GM23338 (cell line): Measurements from ENCODE around the gene SH3RF3. TPM values are rescaled to one million over a fixed set of nuclear protein-coding genes. Genes with fewer than 3 reads are reported as not detected.

Source experiments
- ATAC-seq: fragments of 200-7000 bp; cut with Tn5 transposase; 3 replicates; pipeline ENCODE4 v1.9.1; 2020
- DNase-seq: peaks from one replicate; pipeline ENCODE4 v3.0.0-alpha.2; 2015; ENCODE audit warnings: low spot score
- H2AFZ ChIP-seq: fragments of 200-600 bp; sonication (generic); 2 replicates; pipeline ENCODE4 v1.8.0; 2016; ENCODE audit warnings: antibody characterized with exemption, mild to moderate bottlenecking, moderate library complexity
- H3F3A ChIP-seq: fragments of 200-600 bp; sonication (generic); replicated peaks from 2 replicates; pipeline ENCODE4 v1.8.0; 2017; ENCODE audit warnings: antibody characterized with exemption, mixed run types, low read depth
- H3K27ac ChIP-seq: fragments of 200-600 bp; sonication (generic); 2 replicates; pipeline ENCODE4 v1.6.1; 2016; ENCODE audit warnings: low read depth
- H3K27me3 ChIP-seq: fragments of 200-600 bp; sonication (generic); 2 replicates; pipeline ENCODE4 v1.8.0; 2016; ENCODE audit warnings: mild to moderate bottlenecking, mixed run types, moderate library complexity; ENCODE audit not compliant: insufficient read depth
- H3K36me3 ChIP-seq: fragments of 200-600 bp; sonication (generic); 2 replicates; pipeline ENCODE4 v1.8.0; 2016; ENCODE audit warnings: mild to moderate bottlenecking; ENCODE audit not compliant: insufficient read depth
- H3K4me1 ChIP-seq: fragments of 200-600 bp; sonication (generic); 2 replicates; pipeline ENCODE4 v1.8.0; 2016; ENCODE audit warnings: mild to moderate bottlenecking, moderate library complexity; ENCODE audit not compliant: insufficient read depth
- H3K4me2 ChIP-seq: fragments of 200-600 bp; sonication (generic); 2 replicates; pipeline ENCODE4 v1.7.1; 2017; ENCODE audit warnings: mixed run types
- H3K4me3 ChIP-seq: fragments of 200-600 bp; sonication (generic); 2 replicates; pipeline ENCODE4 v1.6.1; 2016; ENCODE audit warnings: mixed run types
- H3K79me2 ChIP-seq: fragments of 200-600 bp; sonication (generic); replicated peaks from 2 replicates; pipeline ENCODE4 v1.8.0; 2017; ENCODE audit warnings: mild to moderate bottlenecking; ENCODE audit not compliant: insufficient read depth
- H3K9me2 ChIP-seq: fragments of 200-600 bp; sonication (generic); 2 replicates; pipeline ENCODE4 v1.8.0; 2017; ENCODE audit not compliant: insufficient read depth
- H4K20me1 ChIP-seq: fragments of 200-600 bp; sonication (generic); replicated peaks from 2 replicates; pipeline ENCODE4 v1.8.0; 2017; ENCODE audit warnings: mild to moderate bottlenecking; ENCODE audit not compliant: insufficient read depth
- H3K27ac Mint-ChIP-seq: 2 replicates; pipeline ENCODE4 v1.8.0; 2020; ENCODE audit warnings: inconsistent platforms, mild to moderate bottlenecking, moderate library complexity, mixed read lengths
- H3K27me3 Mint-ChIP-seq: 3 replicates; pipeline ENCODE4 v1.8.0; 2022; ENCODE audit warnings: low read depth, mild to moderate bottlenecking, moderate library complexity, mixed read lengths, inconsistent platforms; ENCODE audit not compliant: insufficient read depth, poor library complexity
- H3K36me3 Mint-ChIP-seq: 3 replicates; pipeline ENCODE4 v1.8.0; 2021; ENCODE audit warnings: low read depth, mild to moderate bottlenecking, inconsistent platforms, moderate library complexity, mixed read lengths
- H3K4me1 Mint-ChIP-seq: 3 replicates; pipeline ENCODE4 v1.8.0; 2020; ENCODE audit warnings: mild to moderate bottlenecking, inconsistent platforms, mixed read lengths
- H3K4me3 Mint-ChIP-seq: 3 replicates; pipeline ENCODE4 v1.8.0; 2021; ENCODE audit warnings: moderate library complexity, mild to moderate bottlenecking, inconsistent platforms, mixed read lengths
- H3K9me3 Mint-ChIP-seq: 3 replicates; pipeline ENCODE4 v1.8.0; 2020; ENCODE audit warnings: moderate library complexity, mild to moderate bottlenecking, inconsistent platforms, mixed read lengths
- CREB1 ChIP-seq: fragments of 250-450 bp; sonication (Bioruptor Pico); IDR thresholded peaks from 2 replicates; pipeline ENCODE4 v1.5.0; 2020; ENCODE audit warnings: low read depth, mild to moderate bottlenecking, moderate library complexity
- EZH2 ChIP-seq: fragments of 200-600 bp; sonication (generic); IDR thresholded peaks from one replicate; pipeline ENCODE4 v1.8.0; 2017; ENCODE audit warnings: antibody characterized with exemption, mild to moderate bottlenecking, low read depth; ENCODE audit not compliant: unreplicated experiment
- EZH2phosphoT487 ChIP-seq: fragments of 200-600 bp; sonication (generic); IDR thresholded peaks from one replicate; pipeline ENCODE4 v1.8.1; 2018; ENCODE audit warnings: antibody characterized with exemption; ENCODE audit not compliant: unreplicated experiment
- JUNB ChIP-seq: IDR thresholded peaks from one replicate; pipeline ENCODE4 v1.6.1; 2016; ENCODE audit warnings: antibody characterized with exemption; ENCODE audit not compliant: unreplicated experiment
- NANOG ChIP-seq: IDR thresholded peaks from 2 replicates; pipeline ENCODE4 v1.6.1; 2016; ENCODE audit warnings: antibody characterized with exemption, borderline replicate concordance
- POLR2AphosphoS5 ChIP-seq: IDR thresholded peaks from 2 replicates; pipeline ENCODE4 v1.6.1; 2016; ENCODE audit warnings: antibody characterized with exemption, low read depth
- STAT1 ChIP-seq: IDR thresholded peaks from one replicate; pipeline ENCODE4 v1.6.1; 2016; ENCODE audit warnings: antibody characterized with exemption; ENCODE audit not compliant: unreplicated experiment
- ZNF114 ChIP-seq: fragments of 250-450 bp; sonication (Bioruptor Pico); IDR thresholded peaks from 2 replicates; pipeline ENCODE4 v1.5.0; 2020; ENCODE audit warnings: mild to moderate bottlenecking, moderate library complexity
- ZNF331 ChIP-seq: fragments of 250-450 bp; sonication (Bioruptor Pico); IDR thresholded peaks from 2 replicates; pipeline ENCODE4 v1.5.0; 2020; ENCODE audit warnings: low read depth, mild to moderate bottlenecking, moderate library complexity
- polyA plus RNA-seq: library from polyadenylated mRNA; unstranded; fragments of >200 nt; fragmentation: Nextera tagmentation; extraction: Ambion mirVana; gene quantifications from 2 replicates; pipeline ENCODE4 v1.2.1, GENCODE V29; 2016
- total RNA-seq: library from RNA; depleted of rRNA; stranded (reverse); fragments of >200 nt; shearing (Covaris generic); gene quantifications from 2 replicates; pipeline ENCODE4 v1.2.3, GENCODE V29; 2014
- TF ChIP-seq, protein P1 (sequence below): IDR thresholded peaks from 2 replicates; pipeline ENCODE4 v1.6.1; 2016; ENCODE audit warnings: antibody characterized with exemption
- TF ChIP-seq, protein P2 (sequence below): IDR thresholded peaks from one replicate; pipeline ENCODE4 v1.6.1; 2018; ENCODE audit warnings: antibody characterized with exemption; ENCODE audit not compliant: unreplicated experiment
- TF ChIP-seq, protein P3 (sequence below), 2 experiments: fragments of 200-600 bp in 1 of 2; sonication (generic) in 1 of 2; conservative IDR thresholded peaks; 2 replicates each; pipeline versions ENCODE4 v1.5.1 to v1.6.1; 2016 to 2017; ENCODE audit warnings: antibody characterized with exemption in 2 of 2, low read depth in 2 of 2, mild to moderate bottlenecking in 2 of 2, moderate library complexity in 1 of 2
- TF ChIP-seq, protein P4 (sequence below): fragments of 250-450 bp; sonication (Bioruptor Pico); IDR thresholded peaks from 2 replicates; pipeline ENCODE4 v1.5.0; 2020; ENCODE audit warnings: mild to moderate bottlenecking, moderate library complexity

SH3RF3 gene
- total and polyA plus RNA-seq, 2 experiments from 2014 or later: 0.11 to 0.63 TPM

DNA sequence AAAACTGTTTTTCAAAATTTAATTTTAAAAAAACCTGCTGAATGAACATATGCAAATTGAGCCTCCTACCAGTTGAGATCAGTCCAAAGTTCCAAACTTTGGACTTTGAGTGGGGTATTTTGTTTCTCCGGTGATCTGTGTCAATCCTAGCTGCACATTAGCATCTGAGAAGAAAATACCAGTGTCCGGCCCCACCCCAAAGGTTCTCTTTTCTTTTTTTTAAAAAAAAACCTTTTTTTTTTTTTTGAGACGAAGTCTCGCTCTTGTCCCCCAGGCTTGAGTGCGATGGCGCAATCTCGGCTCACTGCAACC, 393.0 kb downstream of the SH3RF3 start:
- no peak overlapping the region for H3K27ac Mint-ChIP-seq
- peaks cover 2% of the 10 kb centered on the region; the same call in 1 of the 3 replicates for H3K4me1 Mint-ChIP-seq
- Histone ChIP-seq H3K4me2 (no peak overlapping the region), H2AFZ (no peak overlapping the region), H3K27me3 (no peaks in the 10 kb centered on the region), H4K20me1 (no peaks in the 10 kb centered on the region), H3K79me2 (no peaks in the 10 kb centered on the region), H3K4me3 (no peak overlapping the region), H3K9me2 (no peaks in the 10 kb centered on the region), H3K36me3 (no peaks in the 10 kb centered on the region), H3F3A (no peaks in the 10 kb centered on the region), H3K4me1 (no peaks in the 10 kb centered on the region), H3K27ac (no peak overlapping the region)
- DNase-seq (no peak), ATAC-seq (no peak)
- H3K36me3 Mint-ChIP-seq: no peaks in the 10 kb centered on the region
- H3K4me3 Mint-ChIP-seq: no peak overlapping the region
- TF ChIP-seq, protein P1, sequence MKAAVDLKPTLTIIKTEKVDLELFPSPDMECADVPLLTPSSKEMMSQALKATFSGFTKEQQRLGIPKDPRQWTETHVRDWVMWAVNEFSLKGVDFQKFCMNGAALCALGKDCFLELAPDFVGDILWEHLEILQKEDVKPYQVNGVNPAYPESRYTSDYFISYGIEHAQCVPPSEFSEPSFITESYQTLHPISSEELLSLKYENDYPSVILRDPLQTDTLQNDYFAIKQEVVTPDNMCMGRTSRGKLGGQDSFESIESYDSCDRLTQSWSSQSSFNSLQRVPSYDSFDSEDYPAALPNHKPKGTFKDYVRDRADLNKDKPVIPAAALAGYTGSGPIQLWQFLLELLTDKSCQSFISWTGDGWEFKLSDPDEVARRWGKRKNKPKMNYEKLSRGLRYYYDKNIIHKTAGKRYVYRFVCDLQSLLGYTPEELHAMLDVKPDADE: no peak
- TF ChIP-seq ZNF114 (CRISPR knock-in tag) (no peak), CREB1 (CRISPR knock-in tag) (no peak), EZH2 (no peak), JUNB (no peak), POLR2AphosphoS5 (no peak), EZH2phosphoT487 (no peak), NANOG (no peak), ZNF331 (no peak), STAT1 (no peak)
- TF ChIP-seq, protein P2, sequence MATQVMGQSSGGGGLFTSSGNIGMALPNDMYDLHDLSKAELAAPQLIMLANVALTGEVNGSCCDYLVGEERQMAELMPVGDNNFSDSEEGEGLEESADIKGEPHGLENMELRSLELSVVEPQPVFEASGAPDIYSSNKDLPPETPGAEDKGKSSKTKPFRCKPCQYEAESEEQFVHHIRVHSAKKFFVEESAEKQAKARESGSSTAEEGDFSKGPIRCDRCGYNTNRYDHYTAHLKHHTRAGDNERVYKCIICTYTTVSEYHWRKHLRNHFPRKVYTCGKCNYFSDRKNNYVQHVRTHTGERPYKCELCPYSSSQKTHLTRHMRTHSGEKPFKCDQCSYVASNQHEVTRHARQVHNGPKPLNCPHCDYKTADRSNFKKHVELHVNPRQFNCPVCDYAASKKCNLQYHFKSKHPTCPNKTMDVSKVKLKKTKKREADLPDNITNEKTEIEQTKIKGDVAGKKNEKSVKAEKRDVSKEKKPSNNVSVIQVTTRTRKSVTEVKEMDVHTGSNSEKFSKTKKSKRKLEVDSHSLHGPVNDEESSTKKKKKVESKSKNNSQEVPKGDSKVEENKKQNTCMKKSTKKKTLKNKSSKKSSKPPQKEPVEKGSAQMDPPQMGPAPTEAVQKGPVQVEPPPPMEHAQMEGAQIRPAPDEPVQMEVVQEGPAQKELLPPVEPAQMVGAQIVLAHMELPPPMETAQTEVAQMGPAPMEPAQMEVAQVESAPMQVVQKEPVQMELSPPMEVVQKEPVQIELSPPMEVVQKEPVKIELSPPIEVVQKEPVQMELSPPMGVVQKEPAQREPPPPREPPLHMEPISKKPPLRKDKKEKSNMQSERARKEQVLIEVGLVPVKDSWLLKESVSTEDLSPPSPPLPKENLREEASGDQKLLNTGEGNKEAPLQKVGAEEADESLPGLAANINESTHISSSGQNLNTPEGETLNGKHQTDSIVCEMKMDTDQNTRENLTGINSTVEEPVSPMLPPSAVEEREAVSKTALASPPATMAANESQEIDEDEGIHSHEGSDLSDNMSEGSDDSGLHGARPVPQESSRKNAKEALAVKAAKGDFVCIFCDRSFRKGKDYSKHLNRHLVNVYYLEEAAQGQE: no peak
- TF ChIP-seq, protein P3, sequence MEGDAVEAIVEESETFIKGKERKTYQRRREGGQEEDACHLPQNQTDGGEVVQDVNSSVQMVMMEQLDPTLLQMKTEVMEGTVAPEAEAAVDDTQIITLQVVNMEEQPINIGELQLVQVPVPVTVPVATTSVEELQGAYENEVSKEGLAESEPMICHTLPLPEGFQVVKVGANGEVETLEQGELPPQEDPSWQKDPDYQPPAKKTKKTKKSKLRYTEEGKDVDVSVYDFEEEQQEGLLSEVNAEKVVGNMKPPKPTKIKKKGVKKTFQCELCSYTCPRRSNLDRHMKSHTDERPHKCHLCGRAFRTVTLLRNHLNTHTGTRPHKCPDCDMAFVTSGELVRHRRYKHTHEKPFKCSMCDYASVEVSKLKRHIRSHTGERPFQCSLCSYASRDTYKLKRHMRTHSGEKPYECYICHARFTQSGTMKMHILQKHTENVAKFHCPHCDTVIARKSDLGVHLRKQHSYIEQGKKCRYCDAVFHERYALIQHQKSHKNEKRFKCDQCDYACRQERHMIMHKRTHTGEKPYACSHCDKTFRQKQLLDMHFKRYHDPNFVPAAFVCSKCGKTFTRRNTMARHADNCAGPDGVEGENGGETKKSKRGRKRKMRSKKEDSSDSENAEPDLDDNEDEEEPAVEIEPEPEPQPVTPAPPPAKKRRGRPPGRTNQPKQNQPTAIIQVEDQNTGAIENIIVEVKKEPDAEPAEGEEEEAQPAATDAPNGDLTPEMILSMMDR (conservative IDR thresholded peaks at IDR 0.05; ENCODE audit: low read depth in 2 of 2): no peak
- TF ChIP-seq, protein P4, sequence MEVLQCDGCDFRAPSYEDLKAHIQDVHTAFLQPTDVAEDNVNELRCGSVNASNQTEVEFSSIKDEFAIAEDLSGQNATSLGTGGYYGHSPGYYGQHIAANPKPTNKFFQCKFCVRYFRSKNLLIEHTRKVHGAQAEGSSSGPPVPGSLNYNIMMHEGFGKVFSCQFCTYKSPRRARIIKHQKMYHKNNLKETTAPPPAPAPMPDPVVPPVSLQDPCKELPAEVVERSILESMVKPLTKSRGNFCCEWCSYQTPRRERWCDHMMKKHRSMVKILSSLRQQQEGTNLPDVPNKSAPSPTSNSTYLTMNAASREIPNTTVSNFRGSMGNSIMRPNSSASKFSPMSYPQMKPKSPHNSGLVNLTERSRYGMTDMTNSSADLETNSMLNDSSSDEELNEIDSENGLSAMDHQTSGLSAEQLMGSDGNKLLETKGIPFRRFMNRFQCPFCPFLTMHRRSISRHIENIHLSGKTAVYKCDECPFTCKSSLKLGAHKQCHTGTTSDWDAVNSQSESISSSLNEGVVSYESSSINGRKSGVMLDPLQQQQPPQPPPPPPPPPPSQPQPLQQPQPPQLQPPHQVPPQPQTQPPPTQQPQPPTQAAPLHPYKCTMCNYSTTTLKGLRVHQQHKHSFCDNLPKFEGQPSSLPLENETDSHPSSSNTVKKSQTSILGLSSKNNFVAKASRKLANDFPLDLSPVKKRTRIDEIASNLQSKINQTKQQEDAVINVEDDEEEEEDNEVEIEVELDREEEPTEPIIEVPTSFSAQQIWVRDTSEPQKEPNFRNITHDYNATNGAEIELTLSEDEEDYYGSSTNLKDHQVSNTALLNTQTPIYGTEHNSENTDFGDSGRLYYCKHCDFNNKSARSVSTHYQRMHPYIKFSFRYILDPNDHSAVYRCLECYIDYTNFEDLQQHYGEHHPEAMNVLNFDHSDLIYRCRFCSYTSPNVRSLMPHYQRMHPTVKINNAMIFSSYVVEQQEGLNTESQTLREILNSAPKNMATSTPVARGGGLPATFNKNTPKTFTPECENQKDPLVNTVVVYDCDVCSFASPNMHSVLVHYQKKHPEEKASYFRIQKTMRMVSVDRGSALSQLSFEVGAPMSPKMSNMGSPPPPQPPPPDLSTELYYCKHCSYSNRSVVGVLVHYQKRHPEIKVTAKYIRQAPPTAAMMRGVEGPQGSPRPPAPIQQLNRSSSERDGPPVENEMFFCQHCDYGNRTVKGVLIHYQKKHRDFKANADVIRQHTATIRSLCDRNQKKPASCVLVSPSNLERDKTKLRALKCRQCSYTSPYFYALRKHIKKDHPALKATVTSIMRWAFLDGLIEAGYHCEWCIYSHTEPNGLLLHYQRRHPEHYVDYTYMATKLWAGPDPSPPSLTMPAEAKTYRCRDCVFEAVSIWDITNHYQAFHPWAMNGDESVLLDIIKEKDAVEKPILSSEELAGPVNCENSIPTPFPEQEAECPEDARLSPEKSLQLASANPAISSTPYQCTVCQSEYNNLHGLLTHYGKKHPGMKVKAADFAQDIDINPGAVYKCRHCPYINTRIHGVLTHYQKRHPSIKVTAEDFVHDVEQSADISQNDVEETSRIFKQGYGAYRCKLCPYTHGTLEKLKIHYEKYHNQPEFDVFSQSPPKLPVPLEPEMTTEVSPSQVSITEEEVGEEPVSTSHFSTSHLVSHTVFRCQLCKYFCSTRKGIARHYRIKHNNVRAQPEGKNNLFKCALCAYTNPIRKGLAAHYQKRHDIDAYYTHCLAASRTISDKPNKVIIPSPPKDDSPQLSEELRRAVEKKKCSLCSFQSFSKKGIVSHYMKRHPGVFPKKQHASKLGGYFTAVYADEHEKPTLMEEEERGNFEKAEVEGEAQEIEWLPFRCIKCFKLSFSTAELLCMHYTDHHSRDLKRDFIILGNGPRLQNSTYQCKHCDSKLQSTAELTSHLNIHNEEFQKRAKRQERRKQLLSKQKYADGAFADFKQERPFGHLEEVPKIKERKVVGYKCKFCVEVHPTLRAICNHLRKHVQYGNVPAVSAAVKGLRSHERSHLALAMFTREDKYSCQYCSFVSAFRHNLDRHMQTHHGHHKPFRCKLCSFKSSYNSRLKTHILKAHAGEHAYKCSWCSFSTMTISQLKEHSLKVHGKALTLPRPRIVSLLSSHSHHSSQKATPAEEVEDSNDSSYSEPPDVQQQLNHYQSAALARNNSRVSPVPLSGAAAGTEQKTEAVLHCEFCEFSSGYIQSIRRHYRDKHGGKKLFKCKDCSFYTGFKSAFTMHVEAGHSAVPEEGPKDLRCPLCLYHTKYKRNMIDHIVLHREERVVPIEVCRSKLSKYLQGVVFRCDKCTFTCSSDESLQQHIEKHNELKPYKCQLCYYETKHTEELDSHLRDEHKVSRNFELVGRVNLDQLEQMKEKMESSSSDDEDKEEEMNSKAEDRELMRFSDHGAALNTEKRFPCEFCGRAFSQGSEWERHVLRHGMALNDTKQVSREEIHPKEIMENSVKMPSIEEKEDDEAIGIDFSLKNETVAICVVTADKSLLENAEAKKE: no peak
- no peaks in the 10 kb centered on the region for H3K9me3 Mint-ChIP-seq
- peaks cover 8% of the 10 kb centered on the region for H3K27me3 Mint-ChIP-seq
